HepG2 (cell line): ENCODE measurements around the gene TMEM144. TPM values are rescaled to one million over a fixed set of nuclear protein-coding genes. Genes with fewer than 3 reads are reported as not detected.

Experiments
- ATAC-seq: fragments of 200-7000 bp; cut with Tn5 transposase; 3 replicates; pipeline ENCODE4 v1.9.1; 2020; ENCODE audit warnings: mild to moderate bottlenecking, moderate library complexity
- BruUV-seq: library from RNA; stranded (reverse); fragments of 400-500 nt; replicated peaks from 2 replicates; lab custom pipeline; 2021; lab: Mats Ljungman, UMichigan
- CTCF ChIA-PET: fragments of 300-600 bp; formaldehyde crosslinking; extraction: SDS; loops from one replicate; lab custom pipeline; 2021; ENCODE audit warnings: low total read pairs, inconsistent platforms, low intra/inter-chr PET ratio; lab: Yijun Ruan, JAX
- POLR2A ChIA-PET: fragments of 350-600 bp; sonication (Branson Sonifier 250); formaldehyde crosslinking; loops from one replicate; lab custom pipeline; 2020; ENCODE audit warnings: antibody characterized with exemption, inconsistent platforms; lab: Yijun Ruan, JAX
- DNase-seq: peaks from one replicate; pipeline ENCODE4 v3.0.0-alpha.2; 2015; ENCODE audit warnings: low spot score
- FAIRE-seq: peaks from 3 replicates; lab custom pipeline; 2011; peaks lifted over from hg19 to GRCh38; lab: Jason Lieb, UNC
- H2AFZ ChIP-seq: one replicate; pipeline ENCODE4 v1.6.1; 2011; ENCODE audit warnings: low read length, inconsistent platforms
- H3K27ac ChIP-seq: fragments of 300-600 bp; 3 replicates; pipeline ENCODE4 v1.8.0; 2011; ENCODE audit warnings: mixed run types, mild to moderate bottlenecking, mixed read lengths, low read length, inconsistent platforms; ENCODE audit not compliant: insufficient read depth; ENCODE audit errors: extremely low read length
- H3K27me3 ChIP-seq, 2 experiments: fragments of 200-600 bp in 1 of 2; 2 replicates in 1 of 2; 3 replicates in 1 of 2; pipeline versions ENCODE4 v1.6.0 to v1.8.0; 2011; ENCODE audit warnings: low read length in 2 of 2, mild to moderate bottlenecking in 2 of 2, moderate library complexity in 2 of 2, inconsistent platforms in 1 of 2; ENCODE audit not compliant: insufficient read depth in 2 of 2, control insufficient read depth in 1 of 2
- H3K36me3 ChIP-seq, 2 experiments: fragments of 200-600 bp in 1 of 2; replicated peaks in 1 of 2; 2 replicates in 1 of 2; 3 replicates in 1 of 2; pipeline versions ENCODE4 v1.5.1 to v1.8.0; 2011; ENCODE audit warnings: low read length in 2 of 2, inconsistent platforms in 1 of 2; ENCODE audit not compliant: insufficient read depth in 2 of 2, control insufficient read depth in 1 of 2
- H3K4me1 ChIP-seq: 2 replicates; pipeline ENCODE4 v1.5.1; 2012; ENCODE audit warnings: low read length, inconsistent platforms; ENCODE audit not compliant: insufficient read depth
- H3K4me2 ChIP-seq: 2 replicates; pipeline ENCODE4 v1.6.0; 2011; ENCODE audit warnings: low read depth, low read length, inconsistent platforms
- H3K4me3 ChIP-seq, 3 experiments: fragments of 200-600 bp in 1 of 3; sonication (generic), shearing (Covaris generic) in 1 of 3; replicated peaks in 1 of 3; 2 replicates each; pipeline ENCODE4 v1.5.1; 2011 to 2016; ENCODE audit warnings: low read length in 3 of 3, inconsistent platforms in 2 of 3, low read depth in 2 of 3, mild to moderate bottlenecking in 2 of 3, control low read depth in 1 of 3, mixed read lengths in 1 of 3; ENCODE audit not compliant: insufficient read depth in 1 of 3
- H3K79me2 ChIP-seq: one replicate; pipeline ENCODE4 v1.6.1; 2011; ENCODE audit warnings: low read length, inconsistent platforms; ENCODE audit not compliant: insufficient read depth
- H3K9ac ChIP-seq: 2 replicates; pipeline ENCODE4 v1.6.0; 2011; ENCODE audit warnings: mild to moderate bottlenecking, low read depth, low read length, inconsistent platforms; ENCODE audit not compliant: insufficient read depth
- H3K9me3 ChIP-seq: 2 replicates; pipeline ENCODE4 v1.5.1; 2012; ENCODE audit warnings: mild to moderate bottlenecking, low read length
- H4K20me1 ChIP-seq: 2 replicates; pipeline ENCODE4 v1.6.0; 2011; ENCODE audit warnings: inconsistent platforms, mild to moderate bottlenecking, low read length, moderate library complexity; ENCODE audit not compliant: insufficient read depth
- DMAP1 ChIP-seq: IDR thresholded peaks from 2 replicates; pipeline ENCODE4 v1.6.1; 2016
- FIP1L1 ChIP-seq: fragments of 200-400 bp; formaldehyde crosslinking; IDR thresholded peaks from 2 replicates; pipeline ENCODE4 v1.6.1; 2018; ENCODE audit warnings: low read depth, mild to moderate bottlenecking, low read length, moderate library complexity, borderline replicate concordance; ENCODE audit not compliant: insufficient read depth
- HNRNPLL ChIP-seq: fragments of 200-400 bp; formaldehyde crosslinking; IDR thresholded peaks from 2 replicates; pipeline ENCODE4 v1.6.1; 2017; ENCODE audit warnings: mild to moderate bottlenecking, low read depth, low read length; ENCODE audit not compliant: poor library complexity, severe bottlenecking
- KLF6 ChIP-seq: IDR thresholded peaks from 2 replicates; pipeline ENCODE4 v1.8.0; 2016; ENCODE audit warnings: missing biosample characterization, missing genetic modification reagents
- LCORL ChIP-seq, 2 experiments: fragments of 450-650 bp in 1 of 2; sonication (generic) in 1 of 2; formaldehyde crosslinking in 1 of 2; IDR thresholded peaks; 2 replicates each; pipeline versions ENCODE4 v1.5.0 to v1.6.1; 2017 to 2020; ENCODE audit warnings: antibody characterized with exemption in 1 of 2, missing genetic modification reagents in 1 of 2
- PHB2 ChIP-seq: fragments of 450-650 bp; IDR thresholded peaks from 2 replicates; pipeline ENCODE4 v1.6.1; 2018; ENCODE audit not compliant: partially characterized antibody
- SIX1 ChIP-seq: sonication (generic); formaldehyde crosslinking; IDR thresholded peaks from 2 replicates; pipeline ENCODE4 v1.4.0; 2020; ENCODE audit warnings: missing genetic modification reagents, borderline replicate concordance
- SMC3 ChIP-seq: IDR thresholded peaks from 2 replicates; pipeline ENCODE4 v1.6.1; 2011; ENCODE audit warnings: low read length, improper control_type of control experiment
- SSRP1 ChIP-seq: IDR thresholded peaks from 2 replicates; pipeline ENCODE4 v1.6.1; 2016; ENCODE audit warnings: control low read depth
- ZNF138 ChIP-seq: sonication (generic); formaldehyde crosslinking; IDR thresholded peaks from 2 replicates; pipeline ENCODE4 v1.5.0; 2020; ENCODE audit warnings: mild to moderate bottlenecking, low read depth, missing genetic modification reagents
- ZNF207 ChIP-seq: fragments of 450-650 bp; IDR thresholded peaks from 2 replicates; pipeline ENCODE4 v1.6.1; 2016; ENCODE audit warnings: antibody characterized with exemption, borderline replicate concordance
- ZNF260 ChIP-seq: sonication (generic); formaldehyde crosslinking; IDR thresholded peaks from 2 replicates; pipeline ENCODE4 v1.4.0; 2020; ENCODE audit warnings: missing genetic modification reagents, low read depth, mild to moderate bottlenecking, borderline replicate concordance
- ZNF337 ChIP-seq: sonication (generic); formaldehyde crosslinking; IDR thresholded peaks from 2 replicates; pipeline ENCODE4 v1.5.1; 2020; ENCODE audit warnings: missing genetic modification reagents, low read depth, mild to moderate bottlenecking, borderline replicate concordance
- ZSCAN20 ChIP-seq: sonication (generic); formaldehyde crosslinking; IDR thresholded peaks from 2 replicates; pipeline ENCODE4 v1.4.0; 2020; ENCODE audit warnings: missing genetic modification reagents, mild to moderate bottlenecking, borderline replicate concordance
- ZZZ3 ChIP-seq: sonication (generic); formaldehyde crosslinking; IDR thresholded peaks from 2 replicates; pipeline ENCODE4 v1.4.0; 2020; ENCODE audit warnings: missing genetic modification reagents, mild to moderate bottlenecking, borderline replicate concordance
- WGBS: methylation state at CpG from one replicate; pipeline ENCODE4 v1.1.6; 2017; ENCODE audit warnings: low lambda C conversion rate; 5-methylcytosine and 5-hydroxymethylcytosine counted together
- in situ Hi-C: cut with HindIII; loops from 2 replicates; pipeline ENCODE4 v1.10.0; 2017; ENCODE audit warnings: low pct_unique_long_range_greater_than_20kb; ENCODE audit not compliant: extremely low pct_ligation_motif_present
- intact Hi-C: fragments of 100-400 bp; cut with micrococcal nuclease; formaldehyde crosslinking; loops from one replicate; pipeline ENCODE4 v1.10.0; 2022; ENCODE audit not compliant: unreplicated experiment
- polyA plus RNA-seq, 8 experiments: library from polyadenylated mRNA; depleted of rRNA in 3 of 8; stranded (reverse) in 7 of 8; unstranded in 1 of 8; fragments of >200 nt; fragmentation: Illumina TruSeq in 4 of 8; extraction: Trizol in 4 of 8; gene quantifications; 2 replicates each; pipeline versions ENCODE4 v1.2.1 to v1.2.3, GENCODE V29; 2011 to 2016; ENCODE audit warnings: low read depth in 4 of 8, missing spikeins in 1 of 8, mixed read lengths in 1 of 8; ENCODE audit not compliant: insufficient read depth in 1 of 8
- total RNA-seq, 5 experiments: library from RNA; depleted of rRNA; stranded (reverse); fragments of >200 nt; fragmentation: Illumina TruSeq; extraction: Trizol; gene quantifications; 2 replicates each; pipeline ENCODE4 v1.2.3, GENCODE V29; 2016; ENCODE audit warnings: low read depth in 1 of 5
- TF ChIP-seq, protein P1 (sequence below): IDR thresholded peaks from 2 replicates; pipeline ENCODE4 v1.6.1; 2016; ENCODE audit warnings: control low read depth
- TF ChIP-seq, protein P2 (sequence below): sonication (generic); formaldehyde crosslinking; IDR thresholded peaks from 2 replicates; pipeline ENCODE4 v1.5.0; 2020; ENCODE audit warnings: mild to moderate bottlenecking, missing genetic modification reagents
- TF ChIP-seq, protein P3 (sequence below): sonication (generic); formaldehyde crosslinking; IDR thresholded peaks from 2 replicates; pipeline ENCODE4 v1.4.0; 2020; ENCODE audit warnings: low read depth, mild to moderate bottlenecking, missing genetic modification reagents
- TF ChIP-seq, protein P4 (sequence below): sonication (generic); formaldehyde crosslinking; IDR thresholded peaks from 2 replicates; pipeline ENCODE4 v1.8.0; 2022; ENCODE audit warnings: missing genetic modification reagents, low read depth, mild to moderate bottlenecking, borderline replicate concordance

The TMEM144 gene
- total and polyA plus RNA-seq, 2 of the 13 experiments (the other 11 are each of a cell fraction or from before 2014, with no cell fraction given) = 10.9 to 12.3 TPM

GRCh38 chr4:158254292-158254691 lies 44.0 kb downstream of the TMEM144 start:
- no peak overlapping the region for H3K9ac ChIP-seq
- TF ChIP-seq, protein P1, sequence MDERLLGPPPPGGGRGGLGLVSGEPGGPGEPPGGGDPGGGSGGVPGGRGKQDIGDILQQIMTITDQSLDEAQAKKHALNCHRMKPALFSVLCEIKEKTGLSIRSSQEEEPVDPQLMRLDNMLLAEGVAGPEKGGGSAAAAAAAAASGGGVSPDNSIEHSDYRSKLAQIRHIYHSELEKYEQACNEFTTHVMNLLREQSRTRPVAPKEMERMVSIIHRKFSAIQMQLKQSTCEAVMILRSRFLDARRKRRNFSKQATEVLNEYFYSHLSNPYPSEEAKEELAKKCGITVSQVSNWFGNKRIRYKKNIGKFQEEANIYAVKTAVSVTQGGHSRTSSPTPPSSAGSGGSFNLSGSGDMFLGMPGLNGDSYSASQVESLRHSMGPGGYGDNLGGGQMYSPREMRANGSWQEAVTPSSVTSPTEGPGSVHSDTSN (CRISPR knock-in tag) = no peak
- TF ChIP-seq, protein P2, sequence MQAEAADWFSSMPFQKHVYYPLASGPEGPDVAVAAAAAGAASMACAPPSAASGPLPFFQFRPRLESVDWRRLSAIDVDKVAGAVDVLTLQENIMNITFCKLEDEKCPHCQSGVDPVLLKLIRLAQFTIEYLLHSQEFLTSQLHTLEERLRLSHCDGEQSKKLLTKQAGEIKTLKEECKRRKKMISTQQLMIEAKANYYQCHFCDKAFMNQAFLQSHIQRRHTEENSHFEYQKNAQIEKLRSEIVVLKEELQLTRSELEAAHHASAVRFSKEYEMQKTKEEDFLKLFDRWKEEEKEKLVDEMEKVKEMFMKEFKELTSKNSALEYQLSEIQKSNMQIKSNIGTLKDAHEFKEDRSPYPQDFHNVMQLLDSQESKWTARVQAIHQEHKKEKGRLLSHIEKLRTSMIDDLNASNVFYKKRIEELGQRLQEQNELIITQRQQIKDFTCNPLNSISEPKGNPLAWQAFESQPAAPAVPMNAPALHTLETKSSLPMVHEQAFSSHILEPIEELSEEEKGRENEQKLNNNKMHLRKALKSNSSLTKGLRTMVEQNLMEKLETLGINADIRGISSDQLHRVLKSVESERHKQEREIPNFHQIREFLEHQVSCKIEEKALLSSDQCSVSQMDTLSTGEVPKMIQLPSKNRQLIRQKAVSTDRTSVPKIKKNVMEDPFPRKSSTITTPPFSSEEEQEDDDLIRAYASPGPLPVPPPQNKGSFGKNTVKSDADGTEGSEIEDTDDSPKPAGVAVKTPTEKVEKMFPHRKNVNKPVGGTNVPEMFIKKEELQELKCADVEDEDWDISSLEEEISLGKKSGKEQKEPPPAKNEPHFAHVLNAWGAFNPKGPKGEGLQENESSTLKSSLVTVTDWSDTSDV (CRISPR knock-in tag) = no peak
- TF ChIP-seq DMAP1 (CRISPR knock-in tag) (no peak), ZNF260 (CRISPR knock-in tag) (no peak), KLF6 (no peak), SMC3 (no peak), SIX1 (CRISPR knock-in tag) (no peak), ZZZ3 (CRISPR knock-in tag) (no peak), ZNF138 (no peak), ZNF207 (no peak), SSRP1 (CRISPR knock-in tag) (no peak), HNRNPLL (no peak), FIP1L1 (no peak), LCORL (IDR thresholded peaks at IDR 0.05) (no peak), LCORL (CRISPR knock-in tag; IDR thresholded peaks at IDR 0.05) (no peak), PHB2 (no peak), ZNF337 (CRISPR knock-in tag) (no peak), ZSCAN20 (no peak)
- TF ChIP-seq, protein P3, sequence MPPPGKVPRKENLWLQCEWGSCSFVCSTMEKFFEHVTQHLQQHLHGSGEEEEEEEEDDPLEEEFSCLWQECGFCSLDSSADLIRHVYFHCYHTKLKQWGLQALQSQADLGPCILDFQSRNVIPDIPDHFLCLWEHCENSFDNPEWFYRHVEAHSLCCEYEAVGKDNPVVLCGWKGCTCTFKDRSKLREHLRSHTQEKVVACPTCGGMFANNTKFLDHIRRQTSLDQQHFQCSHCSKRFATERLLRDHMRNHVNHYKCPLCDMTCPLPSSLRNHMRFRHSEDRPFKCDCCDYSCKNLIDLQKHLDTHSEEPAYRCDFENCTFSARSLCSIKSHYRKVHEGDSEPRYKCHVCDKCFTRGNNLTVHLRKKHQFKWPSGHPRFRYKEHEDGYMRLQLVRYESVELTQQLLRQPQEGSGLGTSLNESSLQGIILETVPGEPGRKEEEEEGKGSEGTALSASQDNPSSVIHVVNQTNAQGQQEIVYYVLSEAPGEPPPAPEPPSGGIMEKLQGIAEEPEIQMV (CRISPR knock-in tag) = no peak
- TF ChIP-seq, protein P4, sequence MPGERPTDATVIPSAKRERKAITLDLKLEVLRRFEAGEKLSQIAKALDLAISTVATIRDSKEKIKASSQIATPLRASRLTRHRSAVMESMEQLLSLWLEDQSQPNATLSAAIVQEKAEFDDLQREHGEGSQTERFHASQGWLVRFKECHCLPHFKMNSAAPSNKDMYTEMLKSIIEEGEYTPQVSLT (CRISPR knock-in tag) = no peak
- no peak overlapping the region for H3K4me2 ChIP-seq
- no peaks in the 10 kb centered on the region for H4K20me1 ChIP-seq
- 97% methylated on average over 2 of the region's 2 CpGs for WGBS
- no peaks in the 10 kb centered on the region; a peak in 1 of 5 replicates for H3K36me3 ChIP-seq
- H3K27me3 ChIP-seq = no peaks in the 10 kb centered on the region
- FAIRE-seq = no peak
- ATAC-seq = no peak
- H2AFZ ChIP-seq = no peak overlapping the region
- H3K4me1 ChIP-seq = peaks cover 7% of the 10 kb centered on the region
- no peak overlapping the region for H3K27ac ChIP-seq
- intact Hi-C loops = loop anchor here (5.0 kb wide), 1 partner anchor 42 kb away; the partner anchor contains the start of gene TMEM144
- no peaks in the 10 kb centered on the region for H3K9me3 ChIP-seq
- DNase-seq = no peak
- in situ Hi-C loops = loop anchor here (5.0 kb wide), 1 partner anchor 368 kb away; no protein-coding TSS in a partner anchor
- no TSS peak for BruUV-seq
- ChIA-PET CTCF (interaction anchor here (2.0 kb wide), 1 partner anchor 371 kb away, joined by 10 read pairs; no protein-coding TSS in a partner anchor), POLR2A (no interaction called here)
- H3K79me2 ChIP-seq = no peaks in the 10 kb centered on the region
- H3K4me3 ChIP-seq = no peak overlapping the region
